ENCODE data around the gene MMP15.

Gene MMP15

DNA sequence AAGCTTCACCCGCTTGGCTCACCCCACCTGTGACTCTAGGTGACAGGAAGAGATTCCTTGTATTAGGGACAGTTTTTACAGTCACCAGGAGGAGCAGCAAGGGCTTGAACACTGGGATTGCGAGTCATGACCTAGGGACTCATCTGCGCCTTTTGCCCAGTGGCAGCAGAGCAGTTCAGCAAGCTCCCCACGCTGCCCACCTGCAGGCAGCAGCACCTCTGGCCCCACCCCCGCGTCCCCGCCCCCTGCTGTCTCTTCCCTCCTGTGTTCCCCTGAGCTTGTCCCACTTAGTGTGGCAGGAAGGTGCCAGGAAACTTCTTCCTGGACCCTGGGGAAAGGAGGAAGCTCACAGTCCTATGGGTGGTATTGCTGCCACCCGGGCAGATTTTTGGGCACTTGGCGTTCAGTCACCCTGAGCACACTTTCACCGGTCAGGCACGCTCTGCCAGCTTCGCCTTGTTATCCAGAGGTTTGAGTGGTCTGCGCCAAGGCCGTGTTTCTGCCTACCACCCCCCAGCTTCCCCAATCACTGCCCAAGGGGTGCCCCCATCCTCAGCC lies 8.7 kb downstream of the MMP15 start:
- no peak for DNase-seq (ENCODE audit: extremely low read depth, insufficient read length)
- no peaks in the 10 kb centered on the region for H3K36me3 ChIP-seq (ENCODE audit: control insufficient read depth, insufficient read depth, low read length)
- H3K27me3 ChIP-seq (replicated peaks; ENCODE audit: control insufficient read depth, insufficient read depth, low read length) = no peaks in the 10 kb centered on the region
- TF ChIP-seq, protein P1, sequence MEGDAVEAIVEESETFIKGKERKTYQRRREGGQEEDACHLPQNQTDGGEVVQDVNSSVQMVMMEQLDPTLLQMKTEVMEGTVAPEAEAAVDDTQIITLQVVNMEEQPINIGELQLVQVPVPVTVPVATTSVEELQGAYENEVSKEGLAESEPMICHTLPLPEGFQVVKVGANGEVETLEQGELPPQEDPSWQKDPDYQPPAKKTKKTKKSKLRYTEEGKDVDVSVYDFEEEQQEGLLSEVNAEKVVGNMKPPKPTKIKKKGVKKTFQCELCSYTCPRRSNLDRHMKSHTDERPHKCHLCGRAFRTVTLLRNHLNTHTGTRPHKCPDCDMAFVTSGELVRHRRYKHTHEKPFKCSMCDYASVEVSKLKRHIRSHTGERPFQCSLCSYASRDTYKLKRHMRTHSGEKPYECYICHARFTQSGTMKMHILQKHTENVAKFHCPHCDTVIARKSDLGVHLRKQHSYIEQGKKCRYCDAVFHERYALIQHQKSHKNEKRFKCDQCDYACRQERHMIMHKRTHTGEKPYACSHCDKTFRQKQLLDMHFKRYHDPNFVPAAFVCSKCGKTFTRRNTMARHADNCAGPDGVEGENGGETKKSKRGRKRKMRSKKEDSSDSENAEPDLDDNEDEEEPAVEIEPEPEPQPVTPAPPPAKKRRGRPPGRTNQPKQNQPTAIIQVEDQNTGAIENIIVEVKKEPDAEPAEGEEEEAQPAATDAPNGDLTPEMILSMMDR (IDR thresholded peaks at IDR 0.05; ENCODE audit: insufficient read depth, low read length, poor library complexity, severe bottlenecking) = no peak
- no peak overlapping the region for H3K4me3 ChIP-seq (replicated peaks; ENCODE audit: low read depth, low read length)

DNA sequence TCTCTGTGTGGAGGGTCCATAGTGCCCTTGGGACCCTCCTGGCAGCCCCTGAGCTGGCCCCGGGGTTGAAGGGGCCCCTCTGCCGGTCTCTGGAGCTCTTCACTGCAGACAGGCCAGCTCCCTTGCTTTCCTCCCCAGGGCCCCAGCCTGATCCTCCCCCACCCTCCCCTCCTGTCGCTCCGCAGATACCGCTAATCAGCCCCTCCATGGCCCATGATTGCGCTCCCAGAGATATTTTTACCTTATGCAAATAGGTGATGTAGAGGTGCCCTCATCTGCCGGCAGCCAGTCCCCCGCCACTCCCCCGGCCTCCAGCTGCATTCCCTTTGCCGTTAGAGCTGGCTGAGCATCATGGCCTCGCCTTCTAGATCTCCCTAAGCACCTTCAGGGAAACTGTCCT lies 9.2 kb downstream of the MMP15 start:
- no peak overlapping the region for H3K4me3 ChIP-seq (replicated peaks; ENCODE audit: low read depth, low read length)
- TF ChIP-seq, protein P1 (IDR thresholded peaks at IDR 0.05; ENCODE audit: insufficient read depth, low read length, poor library complexity, severe bottlenecking) = no peak
- no peaks in the 10 kb centered on the region for H3K36me3 ChIP-seq (ENCODE audit: control insufficient read depth, insufficient read depth, low read length)
- no peak for DNase-seq (ENCODE audit: extremely low read depth, insufficient read length)
- H3K27me3 ChIP-seq (replicated peaks; ENCODE audit: control insufficient read depth, insufficient read depth, low read length) = no peaks in the 10 kb centered on the region

DNA sequence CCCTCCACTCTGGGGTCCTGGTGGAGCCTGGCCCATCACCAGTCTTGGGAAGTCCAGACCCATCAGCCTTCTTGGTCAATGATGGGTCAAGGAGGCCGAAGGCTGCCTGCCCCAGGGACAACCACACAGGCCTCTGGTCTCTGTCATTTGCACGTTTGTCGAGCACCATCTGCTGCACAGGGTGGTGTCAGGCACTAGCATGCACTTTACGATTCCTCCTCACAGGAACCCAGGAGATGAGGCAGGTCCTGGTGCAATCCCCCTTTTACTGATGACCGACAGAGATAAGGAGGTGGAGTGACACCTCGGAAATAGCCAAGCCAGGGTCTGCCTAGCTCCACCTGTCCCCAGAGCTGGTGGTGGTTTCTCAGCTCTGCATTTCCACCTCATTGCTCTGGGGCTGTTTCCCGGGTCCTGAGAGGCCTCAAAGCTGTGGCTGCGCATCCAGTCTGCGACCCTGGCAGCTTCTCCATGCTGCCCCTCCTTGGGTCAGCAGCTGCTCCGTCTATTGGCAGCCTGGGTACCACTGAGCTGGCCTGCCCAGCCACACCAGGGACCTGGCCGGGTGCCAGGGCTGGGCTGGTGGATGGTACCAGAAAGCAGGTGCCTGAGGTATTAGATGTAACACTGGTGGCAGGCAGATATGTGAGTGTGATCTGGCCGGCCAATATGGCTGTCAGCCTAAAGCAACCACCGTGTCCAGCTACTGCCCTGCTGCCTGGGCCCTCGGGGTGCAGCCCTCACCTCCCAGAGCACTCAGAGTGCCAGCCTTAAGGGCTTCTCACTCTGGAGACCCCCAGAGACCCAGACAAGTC lies 10.0 kb downstream of the MMP15 start:
- TF ChIP-seq, protein P1 (IDR thresholded peaks at IDR 0.05; ENCODE audit: insufficient read depth, low read length, poor library complexity, severe bottlenecking) = no peak
- no peaks in the 10 kb centered on the region for H3K36me3 ChIP-seq (ENCODE audit: control insufficient read depth, insufficient read depth, low read length)
- H3K27me3 ChIP-seq (replicated peaks; ENCODE audit: control insufficient read depth, insufficient read depth, low read length) = no peaks in the 10 kb centered on the region
- H3K4me3 ChIP-seq (replicated peaks; ENCODE audit: low read depth, low read length) = no peak overlapping the region
- no peak for DNase-seq (ENCODE audit: extremely low read depth, insufficient read length)

DNA sequence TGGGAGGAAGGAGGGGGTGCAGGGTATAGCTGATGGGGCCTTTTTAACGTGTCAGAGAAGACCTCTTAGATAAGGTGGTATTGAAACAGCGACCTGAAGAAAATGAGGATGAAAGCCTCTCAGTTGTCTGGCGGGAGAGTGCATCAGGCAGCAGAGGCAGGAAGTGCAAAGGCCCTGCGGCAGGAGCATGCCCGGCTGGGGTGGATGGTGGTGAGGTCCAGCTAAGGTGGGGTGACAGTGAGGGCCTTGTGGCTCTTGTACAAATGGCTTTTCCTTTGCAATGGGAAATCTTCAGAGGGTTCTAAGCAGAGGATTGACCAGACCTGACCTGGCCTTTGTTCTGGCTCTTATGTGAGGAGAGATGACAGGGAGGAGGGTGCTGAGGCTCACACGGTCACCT lies 11.4 kb downstream of the MMP15 start:
- DNase-seq (ENCODE audit: extremely low read depth, insufficient read length) = no peak
- Histone ChIP-seq H3K36me3 (ENCODE audit: control insufficient read depth, insufficient read depth, low read length) (no peaks in the 10 kb centered on the region), H3K27me3 (replicated peaks; ENCODE audit: control insufficient read depth, insufficient read depth, low read length) (no peaks in the 10 kb centered on the region), H3K4me3 (replicated peaks; ENCODE audit: low read depth, low read length) (no peak overlapping the region)
- TF ChIP-seq, protein P1 (IDR thresholded peaks at IDR 0.05; ENCODE audit: insufficient read depth, low read length, poor library complexity, severe bottlenecking) = no peak

DNA sequence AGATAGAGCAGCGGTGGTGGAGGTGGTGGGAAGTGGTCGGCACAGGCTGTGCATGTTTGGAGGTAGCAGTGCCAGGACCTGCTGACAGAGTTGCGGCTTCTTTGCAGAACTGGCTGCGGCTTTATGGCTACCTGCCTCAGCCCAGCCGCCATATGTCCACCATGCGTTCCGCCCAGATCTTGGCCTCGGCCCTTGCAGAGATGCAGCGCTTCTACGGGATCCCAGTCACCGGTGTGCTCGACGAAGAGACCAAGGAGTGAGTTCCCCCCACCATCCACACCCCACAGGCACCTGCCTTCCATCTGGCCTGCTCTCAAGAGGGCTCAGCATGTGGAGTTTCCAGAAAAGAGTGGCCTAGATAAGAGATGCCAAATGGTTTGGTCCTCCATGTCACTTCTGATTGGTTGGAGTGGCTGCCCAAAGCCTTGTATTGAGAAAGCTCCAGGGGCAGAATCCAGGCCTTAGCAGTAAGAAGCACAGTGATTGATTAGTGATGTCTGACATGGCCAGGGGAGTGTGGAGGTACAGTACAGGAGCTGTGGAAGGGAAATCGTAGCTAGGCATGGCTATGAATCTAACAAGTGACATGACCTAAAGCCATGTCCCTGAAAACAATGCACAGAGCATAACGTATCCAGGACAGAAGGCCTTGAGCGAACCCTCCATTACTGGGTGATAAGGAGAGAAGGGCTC lies 12.0 kb downstream of the MMP15 start:
- Histone ChIP-seq H3K27me3 (replicated peaks; ENCODE audit: control insufficient read depth, insufficient read depth, low read length) (no peaks in the 10 kb centered on the region), H3K4me3 (replicated peaks; ENCODE audit: low read depth, low read length) (no peak overlapping the region), H3K36me3 (ENCODE audit: control insufficient read depth, insufficient read depth, low read length) (no peaks in the 10 kb centered on the region)
- no peak for DNase-seq (ENCODE audit: extremely low read depth, insufficient read length)
- TF ChIP-seq, protein P1 (IDR thresholded peaks at IDR 0.05; ENCODE audit: insufficient read depth, low read length, poor library complexity, severe bottlenecking) = no peak
